ENCODE data around the gene RCN2.

GRCh38 chr15:76928201-76928600 lies 3.3 kb upstream of the RCN2 start:
- no peak for TF ChIP-seq CTCF (IDR thresholded peaks at IDR 0.05; ENCODE audit: poor library complexity)
- no peak for TF ChIP-seq EZH2 (IDR thresholded peaks at IDR 0.05; ENCODE audit: borderline replicate concordance)
